CD4-positive, alpha-beta memory T cell (primary cell): ENCODE measurements around the gene PRKACG. TPM values are rescaled to one million over a fixed set of nuclear protein-coding genes. Genes with fewer than 3 reads are reported as not detected.
"Not testable (repeated sequence)": the region's sequence is repeated elsewhere in the genome, so short reads cannot be mapped to it uniquely, and the experiment has no call there.

ENCODE experiments used
- CTCF ChIA-PET: fragments of 350-600 bp; sonication (Branson Sonifier 250); formaldehyde crosslinking; loops from one replicate; lab custom pipeline; 2021; ENCODE audit warnings: inconsistent platforms; ENCODE audit not compliant: partially characterized antibody; lab: Charles Lee
- POLR2A ChIA-PET: fragments of 350-600 bp; sonication (Branson Sonifier 250); formaldehyde crosslinking; loops from one replicate; lab custom pipeline; 2021; ENCODE audit not compliant: partially characterized antibody; lab: Charles Lee
- DNase-seq, 5 donors: peaks; one replicate each; pipeline versions ENCODE4 v3.0.0 to v3.0.0-alpha.2; 2020 to 2022; ENCODE audit warnings: mixed read lengths in 1 of 5
- H3K27ac ChIP-seq: one replicate; pipeline ENCODE4 v1.7.0; 2013; ENCODE audit warnings: low read depth, low read length
- H3K27me3 ChIP-seq: 2 replicates; pipeline ENCODE4 v1.7.0; 2013; ENCODE audit warnings: mild to moderate bottlenecking, low read length, moderate library complexity; ENCODE audit not compliant: insufficient read depth
- H3K36me3 ChIP-seq: 2 replicates; pipeline ENCODE4 v1.7.0; 2013; ENCODE audit warnings: mild to moderate bottlenecking, low read length, moderate library complexity; ENCODE audit not compliant: insufficient read depth
- H3K4me1 ChIP-seq: 2 replicates; pipeline ENCODE4 v1.7.0; 2013; ENCODE audit warnings: mild to moderate bottlenecking, low read length, moderate library complexity; ENCODE audit not compliant: insufficient read depth
- H3K4me3 ChIP-seq, 2 donors: one replicate each; pipeline ENCODE4 v1.7.0; 2013; ENCODE audit warnings: low read length in 2 of 2, mild to moderate bottlenecking in 1 of 2
- H3K9me3 ChIP-seq, 2 donors: one replicate each; pipeline ENCODE4 v1.7.0; 2013; ENCODE audit warnings: low read length in 2 of 2, control low read depth in 1 of 2; ENCODE audit not compliant: control insufficient read depth in 1 of 2
- H3K27ac Mint-ChIP-seq, 7 donors: one replicate each; pipeline ENCODE4 v1.8.0; 2020 to 2021; ENCODE audit warnings: mixed read lengths in 7 of 7, mild to moderate bottlenecking in 6 of 7, inconsistent platforms in 3 of 7, moderate library complexity in 3 of 7
- H3K27me3 Mint-ChIP-seq, 2 donors: one replicate each; pipeline ENCODE4 v1.8.0; 2020 to 2021; ENCODE audit warnings: mixed read lengths in 2 of 2
- H3K36me3 Mint-ChIP-seq, 2 donors: one replicate each; pipeline ENCODE4 v1.8.0; 2020 to 2021; ENCODE audit warnings: mixed read lengths in 2 of 2, inconsistent platforms in 1 of 2, mild to moderate bottlenecking in 1 of 2
- H3K4me1 Mint-ChIP-seq, 4 donors: one replicate each; pipeline ENCODE4 v1.8.0; 2020 to 2021; ENCODE audit warnings: mixed read lengths in 4 of 4, mild to moderate bottlenecking in 1 of 4
- H3K4me3 Mint-ChIP-seq, 8 donors: one replicate each; pipeline ENCODE4 v1.8.0; 2020 to 2021; ENCODE audit warnings: mixed read lengths in 8 of 8, mild to moderate bottlenecking in 7 of 8, moderate library complexity in 6 of 8, inconsistent platforms in 3 of 8
- H3K9me3 Mint-ChIP-seq, 8 donors: one replicate each; pipeline ENCODE4 v1.8.0; 2020 to 2021; ENCODE audit warnings: mixed read lengths in 8 of 8, mild to moderate bottlenecking in 5 of 8, inconsistent platforms in 3 of 8, moderate library complexity in 1 of 8
- intact Hi-C: fragments of 100-400 bp; cut with micrococcal nuclease; formaldehyde crosslinking; loops from one replicate; pipeline ENCODE4 v1.15.1; 2023
- polyA plus RNA-seq, 2 donors: library from polyadenylated mRNA; unstranded; fragments of 300-500 nt; fragmentation: Illumina TruSeq; gene quantifications; one replicate each; pipeline ENCODE4 v1.2.3, GENCODE V29; 2021
- total RNA-seq, 2 experiments: library from RNA; stranded (reverse); gene quantifications; one replicate each; pipeline ENCODE4 v1.2.3, GENCODE V29; 2021

PRKACG gene
- total and polyA plus RNA-seq, 4 experiments from 2014 or later, result not detected

- no peak for DNase-seq
- Histone ChIP-seq H3K27me3 (no peaks in the 10 kb centered on the region), H3K4me1 (peaks cover 4% of the 10 kb centered on the region), H3K36me3 (no peaks in the 10 kb centered on the region), H3K4me3 (no peak overlapping the region), H3K27ac (no peak overlapping the region), H3K9me3 (no peaks in the 10 kb centered on the region)
- peaks cover 6 to 19% (median 12%) of the 10 kb centered on the region in 4 donors for H3K4me1 Mint-ChIP-seq
- H3K27ac Mint-ChIP-seq, result no peak overlapping the region
- no peak overlapping the region for H3K4me3 Mint-ChIP-seq
- POLR2A ChIA-PET, result interaction anchor here (0.8 kb wide), 1 partner anchor 215 kb away, joined by 4 read pairs; no protein-coding TSS in a partner anchor
- no peaks in the 10 kb centered on the region for H3K9me3 Mint-ChIP-seq
- intact Hi-C loops, result no loop called here
- no peaks in the 10 kb centered on the region for H3K36me3 Mint-ChIP-seq
- H3K27me3 Mint-ChIP-seq, result no peaks in the 10 kb centered on the region
- CTCF ChIA-PET, result interaction anchor here (0.7 to 3.6 kb wide), 7 partner anchors 9 to 415 kb away, joined by 3 to 29 read pairs (median 4); a partner anchor contains a TSS
Measured at GRCh38 chr9:68995776-68996175, 18.1 kb downstream of the PRKACG start.

DNA sequence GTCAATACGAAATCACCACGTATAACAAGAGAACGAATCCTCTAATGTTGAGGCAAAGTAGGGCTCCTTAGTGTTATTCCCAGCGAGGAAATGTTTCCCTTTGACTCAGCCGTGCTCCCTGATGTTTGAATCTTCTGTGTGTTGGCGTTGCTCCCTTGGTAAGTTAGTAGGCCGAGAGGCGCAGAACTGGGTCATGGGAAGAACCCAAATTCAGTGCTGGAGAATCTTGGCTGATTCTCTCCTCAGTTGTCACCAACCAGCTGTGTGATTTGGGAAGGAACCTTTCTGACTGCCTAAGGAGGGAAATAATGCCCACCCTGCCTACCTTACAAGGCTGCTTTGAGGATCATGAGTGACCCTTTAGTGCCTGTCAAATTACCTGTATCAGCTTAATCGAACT is 22.5 kb downstream of the PRKACG start:
- Mint-ChIP-seq H3K4me1 (peaks cover 3 to 8% (median 7%) of the 10 kb centered on the region in 4 donors), H3K9me3 (no peaks in the 10 kb centered on the region), H3K27me3 (no peaks in the 10 kb centered on the region), H3K36me3 (no peaks in the 10 kb centered on the region), H3K27ac (no peak overlapping the region), H3K4me3 (no peak overlapping the region)
- no peak for DNase-seq
- no peak overlapping the region for H3K27ac ChIP-seq
- H3K4me3 ChIP-seq, result no peak overlapping the region
- CTCF ChIA-PET, result interaction anchor here (0.5 to 0.9 kb wide), 2 partner anchors 11 to 340 kb away, joined by 3 read pairs; no protein-coding TSS in a partner anchor
- peaks cover 4% of the 10 kb centered on the region for H3K4me1 ChIP-seq
- no peaks in the 10 kb centered on the region for H3K9me3 ChIP-seq
- H3K27me3 ChIP-seq, result no peaks in the 10 kb centered on the region
- no peaks in the 10 kb centered on the region for H3K36me3 ChIP-seq
- intact Hi-C loops, result no loop called here
- POLR2A ChIA-PET, result no interaction called here

DNA sequence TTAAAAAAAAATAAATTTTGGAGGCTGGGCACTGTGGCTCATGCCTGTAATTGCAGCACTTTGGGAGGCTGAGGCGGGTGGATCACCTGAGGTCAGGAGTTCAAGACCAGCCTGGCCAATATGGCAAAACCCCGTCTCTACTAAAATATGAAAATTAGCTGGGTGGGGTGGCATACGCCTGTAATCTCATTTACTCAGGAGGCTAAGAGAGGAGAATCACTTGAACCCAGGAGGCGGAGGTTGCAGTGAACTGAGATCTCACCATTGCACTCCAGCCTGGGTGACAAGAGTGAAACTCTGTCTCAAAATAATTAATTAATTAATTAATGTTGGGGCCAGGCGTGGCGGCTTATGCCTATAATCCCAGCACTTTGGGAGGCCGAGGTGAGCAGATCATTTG is 27.0 kb downstream of the PRKACG start:
- DNase-seq, H3K36me3 Mint-ChIP-seq, H3K4me3 ChIP-seq, H3K27me3 ChIP-seq, H3K27me3 Mint-ChIP-seq, H3K36me3 ChIP-seq, H3K27ac ChIP-seq, H3K4me3 Mint-ChIP-seq, intact Hi-C loops, H3K9me3 ChIP-seq, H3K9me3 Mint-ChIP-seq, H3K4me1 Mint-ChIP-seq, CTCF ChIA-PET, H3K27ac Mint-ChIP-seq, H3K4me1 ChIP-seq, POLR2A ChIA-PET: not testable (repeated sequence)

- no peak for DNase-seq
- Histone ChIP-seq H3K4me1 (peaks cover 16% of the 10 kb centered on the region), H3K27ac (no peak overlapping the region), H3K4me3 (no peak overlapping the region), H3K27me3 (no peaks in the 10 kb centered on the region), H3K36me3 (no peaks in the 10 kb centered on the region), H3K9me3 (no peaks in the 10 kb centered on the region)
- H3K4me3 Mint-ChIP-seq, result no peak overlapping the region
- intact Hi-C loops, result no loop called here
- H3K27me3 Mint-ChIP-seq, result no peaks in the 10 kb centered on the region
- no peak overlapping the region for H3K27ac Mint-ChIP-seq
- ChIA-PET CTCF (interaction anchor here (0.9 to 1.9 kb wide), 4 partner anchors 12 to 18 kb away, joined by 3 to 7 read pairs (median 4); no protein-coding TSS in a partner anchor), POLR2A (no interaction called here)
- H3K9me3 Mint-ChIP-seq, result no peaks in the 10 kb centered on the region
- H3K36me3 Mint-ChIP-seq, result no peaks in the 10 kb centered on the region
- peaks cover 3 to 6% (median 6%) of the 10 kb centered on the region in 4 donors for H3K4me1 Mint-ChIP-seq
Measured at GRCh38 chr9:68983522-68984424, 30.1 kb downstream of the PRKACG start.

DNA sequence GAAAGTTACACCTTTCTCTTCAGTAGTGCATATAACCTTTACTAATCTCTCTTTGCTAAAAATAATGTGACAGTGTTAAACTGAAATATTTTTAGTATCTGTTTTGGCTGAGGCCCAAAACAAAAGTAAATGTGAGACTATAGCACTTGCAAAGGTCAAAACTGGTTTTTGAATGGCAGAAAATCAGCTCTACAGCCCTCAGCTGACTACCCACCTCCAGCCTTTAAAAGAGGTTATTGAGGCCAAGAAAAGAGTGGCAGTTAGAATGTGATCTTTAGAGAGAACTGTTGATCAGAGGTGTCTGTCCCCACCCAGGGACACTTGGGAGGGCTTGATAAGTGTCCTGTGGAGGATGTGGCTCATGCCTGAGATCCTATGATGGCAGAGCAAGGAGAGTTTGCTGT is 30.9 kb downstream of the PRKACG start:
- Histone ChIP-seq H3K27me3 (no peaks in the 10 kb centered on the region), H3K4me1 (peaks cover 16% of the 10 kb centered on the region), H3K9me3 (no peaks in the 10 kb centered on the region), H3K4me3 (no peak overlapping the region), H3K27ac (no peak overlapping the region), H3K36me3 (no peaks in the 10 kb centered on the region)
- Mint-ChIP-seq H3K9me3 (no peaks in the 10 kb centered on the region), H3K27me3 (no peaks in the 10 kb centered on the region), H3K36me3 (no peaks in the 10 kb centered on the region), H3K4me3 (no peak overlapping the region), H3K27ac (peak overlapping the region in 2 of 7 donors; percentile 4 to 57), H3K4me1 (peaks cover 3 to 6% (median 6%) of the 10 kb centered on the region in 4 donors)
- intact Hi-C loops, result no loop called here
- ChIA-PET CTCF (interaction anchor here (1.9 kb wide), 1 partner anchor 15 kb away, joined by 7 read pairs; no protein-coding TSS in a partner anchor), POLR2A (no interaction called here)
- no peak for DNase-seq

DNA sequence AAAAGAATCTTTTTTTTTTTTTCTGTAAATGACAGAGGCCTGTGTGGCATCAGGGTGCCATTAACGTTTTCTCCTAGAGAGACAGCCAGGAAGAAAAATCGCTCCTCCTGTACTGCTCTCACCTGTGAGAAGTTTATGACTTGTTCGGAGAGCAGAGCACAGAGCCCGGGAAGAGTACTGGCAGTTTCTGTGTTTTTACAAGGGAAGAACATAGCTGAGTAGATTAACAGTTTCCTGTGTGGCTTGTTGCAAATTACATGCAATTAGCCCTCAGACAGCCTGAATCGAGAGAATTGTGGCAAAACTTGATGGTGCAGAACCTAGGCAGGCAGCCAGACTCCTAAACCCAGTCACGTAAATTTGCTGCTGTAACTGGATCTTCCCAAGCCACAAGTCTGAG is 32.1 kb downstream of the PRKACG start:
- H3K4me3 Mint-ChIP-seq, result no peak overlapping the region
- Histone ChIP-seq H3K9me3 (no peaks in the 10 kb centered on the region), H3K4me3 (no peak overlapping the region), H3K36me3 (no peaks in the 10 kb centered on the region), H3K27me3 (no peaks in the 10 kb centered on the region), H3K4me1 (peaks cover 16% of the 10 kb centered on the region), H3K27ac (no peak overlapping the region)
- H3K36me3 Mint-ChIP-seq, result no peaks in the 10 kb centered on the region
- CTCF ChIA-PET, result no interaction called here
- no peak for DNase-seq
- intact Hi-C loops, result no loop called here
- H3K4me1 Mint-ChIP-seq, result peaks cover 3 to 6% (median 6%) of the 10 kb centered on the region in 4 donors
- no peak overlapping the region for H3K27ac Mint-ChIP-seq
- POLR2A ChIA-PET, result no interaction called here
- no peaks in the 10 kb centered on the region for H3K9me3 Mint-ChIP-seq
- no peaks in the 10 kb centered on the region for H3K27me3 Mint-ChIP-seq

DNA sequence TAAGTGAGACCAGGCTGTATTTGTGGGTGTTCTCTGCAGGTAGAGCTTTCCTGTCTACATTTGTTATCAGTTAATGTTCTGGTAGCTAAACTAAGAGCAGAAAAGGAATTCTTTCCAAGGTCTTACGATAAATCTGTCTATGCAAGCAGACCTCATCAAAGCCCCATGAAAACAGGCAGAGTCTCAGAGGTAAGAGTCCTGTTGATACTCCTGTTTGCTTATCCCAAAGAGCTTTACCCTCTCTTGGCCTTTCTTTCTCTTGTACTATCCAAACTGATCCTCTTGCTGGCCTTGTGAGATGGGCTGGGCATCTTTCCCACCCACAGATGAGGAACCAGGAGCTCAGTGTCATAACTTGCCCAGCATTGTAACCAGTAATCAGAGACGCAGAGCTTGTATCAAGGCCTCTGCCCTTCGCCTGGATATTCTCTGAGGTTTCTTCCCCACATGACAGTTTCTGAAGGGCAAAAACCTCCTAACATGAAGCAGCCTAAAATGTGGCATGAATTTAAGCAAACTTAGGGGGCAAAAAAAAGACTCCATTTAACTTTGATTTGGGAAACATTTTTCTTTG is 33.5 kb downstream of the PRKACG start:
- Histone ChIP-seq H3K4me1 (peaks cover 16% of the 10 kb centered on the region), H3K36me3 (no peaks in the 10 kb centered on the region), H3K27ac (no peak overlapping the region), H3K4me3 (no peak overlapping the region), H3K9me3 (no peaks in the 10 kb centered on the region), H3K27me3 (no peaks in the 10 kb centered on the region)
- no peak for DNase-seq
- Mint-ChIP-seq H3K4me3 (no peak overlapping the region), H3K27me3 (no peaks in the 10 kb centered on the region), H3K27ac (no peak overlapping the region), H3K36me3 (no peaks in the 10 kb centered on the region), H3K4me1 (peaks cover 5 to 8% (median 6%) of the 10 kb centered on the region in 4 donors), H3K9me3 (peaks cover 0 to 1% (median 0%) of the 10 kb centered on the region in 8 donors)
- intact Hi-C loops, result no loop called here
- ChIA-PET CTCF (interaction anchor here (0.6 to 1.8 kb wide), 2 partner anchors 19 to 386 kb away, joined by 3 to 5 read pairs; no protein-coding TSS in a partner anchor), POLR2A (no interaction called here)
